GM18511 (cell line): Measurements from ENCODE around the gene KRT71.
A peak's percentile ranks its signal among the peaks of the same experiment; 100 is the strongest.

Source experiments
- ATAC-seq: cut with Tn5 transposase; IDR thresholded peaks from one replicate; pipeline ENCODE4 v1.9.1; 2021; ENCODE audit warnings: mild to moderate bottlenecking, moderate library complexity; ENCODE audit not compliant: unreplicated experiment

KRT71 gene

GRCh38 chr12:52540531-52540930 lies 12.4 kb downstream of the KRT71 start:
- ATAC-seq, result no peak

GRCh38 chr12:52539821-52540173 lies 13.1 kb downstream of the KRT71 start:
- no peak for ATAC-seq

- no peak for ATAC-seq
Observed at GRCh38 chr12:52539083-52539820, 13.7 kb downstream of the KRT71 start.

GRCh38 chr12:52537101-52537500 lies 15.8 kb downstream of the KRT71 start:
- no peak for ATAC-seq

GRCh38 chr12:52535574-52535973 lies 17.4 kb downstream of the KRT71 start:
- no peak for ATAC-seq

- ATAC-seq, result no peak
Observed at GRCh38 chr12:52534482-52534881, 18.5 kb downstream of the KRT71 start.

GRCh38 chr12:52533686-52534470 lies 19.1 kb downstream of the KRT71 start:
- ATAC-seq, result no peak

GRCh38 chr12:52532636-52533035 lies 20.3 kb downstream of the KRT71 start:
- no peak for ATAC-seq

GRCh38 chr12:52531566-52532300 lies 21.2 kb downstream of the KRT71 start:
- no peak for ATAC-seq

- no peak for ATAC-seq
Observed at GRCh38 chr12:52530905-52531304, 22.0 kb downstream of the KRT71 start.

GRCh38 chr12:52530366-52530765 lies 22.6 kb downstream of the KRT71 start:
- ATAC-seq, result no peak

GRCh38 chr12:52529846-52530245 lies 23.1 kb downstream of the KRT71 start:
- ATAC-seq, result no peak

GRCh38 chr12:52529417-52529816 lies 23.5 kb downstream of the KRT71 start:
- ATAC-seq, result no peak

- ATAC-seq, result no peak
Observed at GRCh38 chr12:52528641-52529143, 24.3 kb downstream of the KRT71 start.

GRCh38 chr12:52527121-52527800 lies 25.7 kb downstream of the KRT71 start:
- no peak for ATAC-seq

- no peak for ATAC-seq
Observed at GRCh38 chr12:52526511-52526951, 26.4 kb downstream of the KRT71 start.

GRCh38 chr12:52525661-52526499 lies 27.1 kb downstream of the KRT71 start:
- no peak for ATAC-seq

GRCh38 chr12:52524898-52525591 lies 27.9 kb downstream of the KRT71 start:
- ATAC-seq, result peak; percentile 67

- ATAC-seq, result no peak
Observed at GRCh38 chr12:52524241-52524897, 28.6 kb downstream of the KRT71 start.
